Non-pigmented ciliary epithelial cell (primary cell): Measurements from ENCODE around the gene IGSF22.

Experiments used
- DNase-seq: peaks from one replicate; pipeline ENCODE4 v3.0.0-alpha.2; 2010; ENCODE audit warnings: low read depth

IGSF22 gene

DNA sequence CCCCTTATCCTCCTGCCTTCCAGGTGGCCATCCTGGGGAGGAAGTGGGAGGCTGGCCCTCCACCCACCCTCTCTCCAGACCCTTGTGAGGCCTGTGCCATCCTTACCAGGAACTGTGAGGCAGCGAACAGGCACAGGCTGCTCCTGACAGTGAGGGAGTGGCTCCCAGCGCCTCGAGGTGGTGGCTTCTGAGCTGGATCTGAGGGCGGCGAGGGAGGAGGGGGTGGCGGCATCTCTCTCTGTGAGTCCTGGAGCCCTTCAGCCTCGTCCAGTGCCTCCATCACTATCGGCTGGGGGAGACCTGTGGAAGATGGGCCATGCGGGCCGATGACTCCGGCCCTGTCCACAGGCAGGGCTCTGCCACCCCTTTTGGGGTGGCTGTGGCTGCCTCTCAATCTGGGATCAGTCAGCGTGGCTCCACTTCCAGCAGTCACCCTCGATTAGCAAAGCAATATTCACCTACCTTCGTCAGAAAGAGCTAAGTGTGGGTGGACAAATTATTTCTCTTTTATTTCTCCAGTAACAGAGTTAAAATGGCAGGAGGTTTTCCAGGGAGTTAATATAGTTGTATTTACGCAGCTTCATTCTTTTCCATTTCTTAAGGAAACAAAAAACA is 18.0 kb upstream of the IGSF22 start:
- no peak for DNase-seq

DNA sequence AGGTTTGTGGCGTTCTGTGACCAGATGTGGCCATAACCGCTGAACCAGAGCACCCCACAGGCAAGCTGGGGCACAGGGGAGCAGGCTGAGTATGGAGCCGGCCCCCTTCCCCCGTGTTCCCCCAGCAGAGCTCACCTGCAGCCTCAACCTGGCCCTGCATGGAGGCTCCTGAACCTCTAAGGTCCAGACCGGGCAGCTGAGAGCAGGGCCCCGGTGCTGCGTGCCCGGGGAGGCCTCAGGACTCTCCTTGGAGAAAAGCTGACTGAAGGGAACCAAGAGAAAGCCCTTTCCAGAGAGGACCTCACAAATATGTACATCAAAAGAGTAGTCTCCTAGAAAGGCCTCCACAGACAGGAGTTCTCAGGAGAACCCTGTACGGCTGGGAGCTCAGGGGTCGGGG is 17.4 kb upstream of the IGSF22 start:
- no peak for DNase-seq

DNA sequence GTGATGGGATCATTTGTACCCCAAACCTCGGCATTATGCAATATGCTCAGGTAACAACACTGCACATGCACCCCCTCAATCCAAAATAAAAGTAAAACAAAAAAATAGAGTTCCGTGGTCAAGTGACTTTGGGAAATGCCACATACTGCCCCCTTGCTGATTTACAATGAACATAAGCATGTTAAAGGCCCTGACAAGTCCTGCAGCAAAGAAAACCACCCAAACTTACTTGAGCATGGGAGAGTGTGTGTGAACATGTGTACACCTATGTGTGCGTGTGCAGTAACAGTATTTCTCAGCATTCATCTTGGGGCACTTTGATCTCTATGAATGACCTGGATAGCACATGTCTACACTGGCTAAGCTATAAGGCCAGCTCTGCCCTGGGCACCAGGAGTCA is 15.8 kb upstream of the IGSF22 start:
- no peak for DNase-seq

DNA sequence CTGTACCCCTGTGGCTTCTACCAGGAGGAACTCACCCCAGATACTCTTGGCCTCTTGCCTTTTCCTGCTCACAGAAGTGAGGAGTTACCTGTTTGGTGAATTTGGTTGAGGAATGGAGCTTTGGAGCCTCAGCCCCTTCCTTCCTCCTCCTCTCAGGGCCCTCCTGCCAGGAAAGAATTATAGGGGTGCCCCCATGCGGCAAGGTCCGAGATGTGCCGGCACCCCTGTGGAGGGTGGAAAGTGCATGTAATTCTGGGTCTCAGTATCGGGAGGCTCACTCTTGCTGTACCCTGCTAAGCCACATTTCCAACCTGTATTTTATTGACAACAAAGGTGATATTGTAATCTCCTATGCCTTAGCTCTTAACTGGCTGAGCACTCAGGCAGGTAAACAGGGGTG is 13.7 kb upstream of the IGSF22 start:
- no peak for DNase-seq

DNA sequence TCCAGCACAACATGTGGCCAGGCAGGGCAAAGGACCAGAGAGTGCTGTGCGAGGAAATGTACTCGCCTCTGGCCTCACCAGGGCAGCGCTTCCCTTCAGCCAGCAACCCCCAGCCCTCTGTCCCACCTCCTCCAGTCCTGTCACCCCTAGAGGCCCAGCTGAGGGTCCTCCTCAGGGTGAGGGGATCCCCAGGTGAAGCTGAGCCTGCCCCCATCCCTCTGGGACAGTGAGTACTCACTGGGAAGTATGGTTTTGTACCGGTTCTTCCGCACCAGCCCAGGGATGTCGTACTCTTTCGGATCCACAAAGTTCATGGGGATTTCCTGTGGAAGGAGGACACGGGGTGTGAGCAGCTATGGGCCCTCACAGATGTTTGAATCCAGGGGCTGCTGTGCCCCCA is 11.7 kb upstream of the IGSF22 start:
- DNase-seq, result no peak

DNA sequence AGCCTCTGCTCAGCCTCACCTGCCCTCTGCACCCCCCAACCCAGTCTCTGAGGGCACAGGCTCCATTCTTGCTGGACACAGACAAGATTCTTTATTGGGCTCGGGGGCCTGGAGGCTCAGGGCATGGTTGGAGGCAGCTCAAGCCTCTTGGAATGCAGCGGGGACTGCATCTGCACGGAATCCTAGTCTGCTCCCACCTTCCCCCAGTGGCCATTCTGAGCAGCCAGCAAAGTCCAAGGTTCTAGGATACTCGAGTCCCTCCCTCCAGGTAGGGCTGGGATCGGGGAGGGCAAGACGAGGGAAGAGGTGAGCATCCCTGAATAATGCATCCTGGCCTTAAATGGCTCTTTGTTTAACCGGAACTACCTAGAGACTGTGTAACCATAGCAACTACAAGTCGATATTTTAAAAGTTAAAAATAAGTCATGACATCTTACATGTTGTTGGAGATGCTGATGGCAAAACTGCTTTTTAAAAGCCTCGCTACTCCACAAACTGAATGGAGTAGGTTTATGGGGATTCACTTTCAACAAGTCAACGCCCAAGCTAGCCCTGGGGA is 10.7 kb upstream of the IGSF22 start:
- DNase-seq, result no peak

DNA sequence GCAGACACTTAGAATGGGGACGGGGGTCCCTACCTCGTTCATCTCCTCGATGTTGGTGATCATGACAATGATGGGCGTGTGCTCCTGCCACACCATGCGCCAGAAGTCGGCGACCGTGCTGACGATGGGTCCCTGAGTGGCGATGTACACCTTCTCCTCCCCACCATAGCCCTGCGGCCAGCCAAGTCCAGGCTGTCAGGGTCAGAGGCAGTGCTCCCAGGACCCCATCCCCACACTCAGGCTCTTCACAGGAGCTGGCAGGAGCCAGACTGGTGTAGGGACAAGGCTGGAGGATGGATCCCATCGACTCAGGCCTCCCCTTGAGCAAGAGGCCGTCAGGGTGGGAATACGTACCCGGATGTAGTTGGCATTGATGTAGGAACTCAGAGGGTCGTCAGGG is 7.2 kb upstream of the IGSF22 start:
- DNase-seq, result no peak

DNA sequence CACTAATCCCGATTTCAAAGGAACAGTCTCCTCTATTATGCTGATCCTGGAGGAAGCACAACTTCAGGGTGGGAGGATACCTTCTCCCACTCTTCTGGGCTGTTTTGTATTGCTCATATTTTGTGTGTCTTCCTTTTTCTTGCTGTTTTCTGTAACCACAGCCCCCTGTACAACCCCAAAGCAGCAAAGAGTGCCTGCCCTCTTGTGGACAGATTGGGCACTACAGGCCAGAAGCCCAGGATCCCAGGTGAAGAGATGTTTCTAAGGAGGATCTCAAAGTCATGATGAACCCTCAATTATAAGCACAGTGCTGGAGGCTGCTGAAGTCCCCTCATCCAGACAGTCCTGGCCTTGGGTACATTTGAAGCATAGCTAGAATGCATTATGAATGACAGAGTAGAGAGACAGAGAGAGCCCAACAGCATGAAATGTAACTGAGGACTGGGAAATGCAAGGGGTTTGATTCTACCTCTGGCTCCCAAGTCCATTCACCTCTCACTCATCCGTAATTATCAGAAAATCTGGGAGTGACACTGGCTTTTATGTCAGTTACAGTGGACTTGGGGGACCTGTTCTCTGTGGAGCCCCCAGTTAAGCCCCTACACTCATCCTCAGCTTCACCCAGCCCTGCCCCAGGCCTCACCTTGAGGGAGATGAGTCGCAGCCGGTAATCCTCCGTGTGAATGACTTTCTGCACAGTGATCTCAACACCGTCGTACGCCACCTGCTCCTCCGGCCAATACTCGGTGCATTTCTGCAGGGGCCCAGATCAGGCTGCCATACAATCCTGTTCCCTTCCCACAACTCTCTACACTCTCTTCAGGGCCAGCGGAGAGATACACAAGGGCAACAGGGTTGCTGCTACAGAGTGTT is 6.2 kb upstream of the IGSF22 start:
- DNase-seq, result peak; percentile 15

DNA sequence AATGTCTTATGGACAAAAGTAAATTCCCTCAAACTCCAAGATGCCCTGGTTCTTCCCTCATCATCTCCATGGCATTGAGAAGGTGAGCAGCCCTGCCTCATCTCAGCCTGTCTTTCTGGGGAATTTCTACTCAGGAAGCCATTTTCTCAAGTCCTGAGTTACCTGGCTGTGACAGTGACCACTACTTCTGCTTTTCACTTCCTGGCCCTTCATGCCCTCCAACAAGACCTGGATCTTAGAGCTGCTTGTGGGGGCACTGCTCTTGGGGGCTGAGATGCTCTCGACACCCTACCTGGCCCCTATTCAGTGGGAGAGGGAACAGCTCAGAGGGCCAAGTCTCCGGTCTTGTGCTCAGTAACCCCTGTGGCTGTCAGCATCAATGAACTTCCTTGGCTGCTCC is 5.5 kb upstream of the IGSF22 start:
- DNase-seq, result no peak

DNA sequence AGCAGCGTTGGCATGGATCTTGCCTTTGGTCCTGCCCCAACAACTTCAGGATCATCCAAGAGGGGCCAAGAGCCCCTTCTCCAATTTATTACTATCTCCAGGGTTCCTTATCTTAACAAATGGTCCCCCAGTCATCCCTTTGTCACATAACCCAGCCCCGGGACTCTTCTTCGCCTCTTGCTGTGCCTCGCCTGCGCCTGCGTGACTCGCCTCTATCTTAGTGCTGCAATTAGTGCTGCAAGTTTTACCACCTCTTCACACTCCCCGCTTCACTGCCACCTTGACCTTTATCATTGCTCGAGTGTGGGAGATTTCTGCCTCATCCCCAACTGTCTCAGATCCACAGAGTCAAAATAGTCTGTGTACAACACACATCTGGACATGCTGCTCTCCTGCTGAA is 4.0 kb upstream of the IGSF22 start:
- no peak for DNase-seq

DNA sequence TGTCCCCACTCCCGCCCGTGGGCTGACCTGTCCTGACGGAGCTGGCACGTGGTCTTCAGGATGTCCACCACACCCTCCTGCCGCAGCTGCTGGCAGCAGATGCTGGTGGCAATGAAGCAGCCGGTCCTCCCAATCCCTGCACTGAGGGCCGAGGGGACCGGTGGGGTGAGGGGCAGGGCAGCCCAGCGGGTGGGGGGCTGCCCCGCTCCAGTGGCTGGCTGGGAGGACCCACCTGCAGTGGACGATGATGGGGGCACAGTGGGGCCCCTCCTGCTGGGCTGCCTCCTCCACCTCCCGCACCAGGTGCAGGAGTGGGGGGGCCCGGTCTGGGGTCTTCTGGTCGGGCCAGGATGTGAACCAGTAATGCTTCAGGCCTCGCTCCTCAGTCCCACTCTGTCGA is 3.4 kb upstream of the IGSF22 start:
- DNase-seq, result no peak

DNA sequence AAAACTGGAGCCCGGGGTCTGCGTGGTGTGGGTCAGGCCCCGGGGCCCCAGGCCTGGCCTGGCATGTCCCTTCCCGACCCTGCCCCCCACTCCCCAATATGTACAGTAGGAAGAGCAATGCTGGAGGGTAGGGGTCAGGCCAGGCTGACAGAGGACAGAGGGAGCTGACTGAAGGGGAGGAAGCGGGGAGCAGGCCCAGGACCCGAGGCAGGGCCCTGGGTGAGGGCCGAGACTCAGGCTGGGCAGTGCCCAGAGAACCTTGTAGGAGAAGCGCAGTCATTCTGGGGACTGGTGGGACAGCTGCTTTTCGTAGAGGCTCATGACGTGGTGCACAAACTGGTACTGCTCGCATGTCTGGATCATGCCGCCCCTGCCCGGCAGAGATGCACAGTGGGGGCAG is 2.7 kb upstream of the IGSF22 start:
- DNase-seq, result no peak

DNA sequence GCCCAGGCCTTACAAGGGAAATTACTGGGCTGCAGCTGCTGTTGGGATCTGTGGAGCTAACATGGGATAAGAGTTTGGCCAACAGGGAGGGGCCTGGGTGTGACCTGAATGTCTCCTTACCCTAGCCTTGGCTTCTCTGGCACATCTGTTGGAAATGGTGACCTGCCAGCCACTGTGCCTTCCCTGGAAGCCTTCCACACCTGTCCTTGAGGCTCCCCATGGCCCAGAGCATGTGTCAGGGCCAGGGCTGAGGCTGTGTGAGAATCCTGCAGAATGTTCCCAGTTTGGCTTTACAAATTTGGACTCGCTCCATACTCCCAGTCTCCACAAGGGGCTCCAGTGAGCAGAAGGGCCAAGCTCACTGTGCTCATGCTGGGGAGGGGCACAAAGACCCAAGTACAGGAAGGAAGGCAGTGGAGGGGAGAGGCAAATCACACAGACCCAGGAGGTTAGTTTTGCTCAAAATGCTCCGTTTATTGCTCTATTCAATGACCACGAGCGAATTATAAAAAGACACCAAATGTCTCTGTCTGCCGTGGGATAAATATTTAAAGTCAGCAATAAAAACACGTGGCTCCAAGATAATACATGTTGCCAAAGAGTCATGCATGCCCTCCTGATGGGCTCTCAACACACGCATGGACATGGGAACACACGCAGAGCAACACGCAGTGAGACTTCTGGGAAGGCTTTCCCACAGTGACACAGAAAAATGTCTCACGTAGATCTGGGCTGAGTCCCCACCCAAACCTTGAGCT is 1.7 kb upstream of the IGSF22 start:
- no peak for DNase-seq

DNA sequence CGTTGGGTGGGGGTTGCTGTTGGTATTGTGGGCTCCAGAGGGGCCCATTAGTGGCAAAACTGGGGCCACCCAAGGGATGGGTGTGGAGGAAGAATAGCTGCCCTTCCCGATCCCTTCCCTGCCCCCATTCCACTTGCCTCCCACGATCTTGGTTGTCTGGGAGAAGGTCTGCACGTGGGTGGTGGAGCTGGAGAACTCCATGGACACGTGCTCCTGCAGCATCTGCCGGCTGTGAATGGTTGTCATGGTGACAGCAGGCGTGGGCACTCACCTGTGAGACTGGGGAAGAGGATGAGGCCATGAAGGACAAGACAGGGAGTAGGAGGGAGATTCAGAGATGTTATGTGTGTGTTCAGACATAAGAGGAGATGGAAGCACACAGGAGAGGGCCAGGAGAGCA is 2.0 kb downstream of the IGSF22 start:
- no peak for DNase-seq

DNA sequence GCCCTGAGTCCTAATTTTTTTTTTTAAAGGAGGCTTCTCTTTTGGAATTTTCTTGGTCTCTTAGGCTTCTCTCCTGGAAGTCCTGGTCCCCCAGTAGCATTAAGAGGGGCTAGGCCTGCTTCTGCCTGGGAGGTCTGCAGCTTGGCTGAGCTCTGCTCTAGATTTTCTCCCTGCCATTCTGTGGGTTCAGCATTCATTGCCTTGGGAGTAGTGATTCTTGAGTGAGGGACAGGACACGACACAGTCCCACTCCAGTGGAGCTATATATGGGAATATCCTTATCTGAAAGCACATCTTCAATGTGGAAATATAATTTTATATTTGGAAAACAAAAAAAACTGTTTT is 3.7 kb downstream of the IGSF22 start:
- no peak for DNase-seq

DNA sequence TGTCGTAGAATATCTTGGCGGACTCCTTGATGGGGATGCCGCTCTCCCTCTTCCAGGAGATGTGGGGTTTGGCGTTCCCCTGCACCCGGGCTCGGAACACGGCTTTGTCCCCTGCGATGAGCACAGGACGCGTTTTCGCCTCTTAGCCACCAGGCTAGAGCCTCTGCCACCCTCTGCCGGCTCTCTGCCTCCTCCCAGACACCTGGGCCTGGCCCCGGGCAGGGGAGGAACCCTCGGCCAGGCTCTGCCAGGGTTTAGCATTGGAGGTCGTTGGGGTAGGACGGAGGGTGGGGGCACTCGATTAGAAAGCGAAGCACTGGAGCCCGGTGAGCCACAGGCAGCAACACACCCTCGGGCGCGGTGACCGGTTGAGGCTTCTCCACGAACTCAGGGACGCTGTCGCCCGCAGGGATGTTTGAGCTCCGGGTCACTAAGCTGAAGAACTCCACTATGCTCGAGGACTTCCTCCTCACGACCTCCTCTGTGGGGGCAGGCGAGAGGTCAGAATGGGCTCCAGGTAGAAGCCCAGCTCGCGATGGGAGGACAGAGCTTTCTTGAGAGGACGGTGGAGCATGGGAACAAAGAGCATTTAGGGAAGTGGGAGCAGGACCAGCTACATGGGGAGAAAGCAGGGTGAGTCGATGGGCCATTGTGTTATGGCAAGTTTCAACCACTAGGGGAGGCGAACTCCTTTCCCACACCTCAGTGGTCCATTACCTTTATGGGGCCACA is 4.3 kb downstream of the IGSF22 start:
- no peak for DNase-seq

DNA sequence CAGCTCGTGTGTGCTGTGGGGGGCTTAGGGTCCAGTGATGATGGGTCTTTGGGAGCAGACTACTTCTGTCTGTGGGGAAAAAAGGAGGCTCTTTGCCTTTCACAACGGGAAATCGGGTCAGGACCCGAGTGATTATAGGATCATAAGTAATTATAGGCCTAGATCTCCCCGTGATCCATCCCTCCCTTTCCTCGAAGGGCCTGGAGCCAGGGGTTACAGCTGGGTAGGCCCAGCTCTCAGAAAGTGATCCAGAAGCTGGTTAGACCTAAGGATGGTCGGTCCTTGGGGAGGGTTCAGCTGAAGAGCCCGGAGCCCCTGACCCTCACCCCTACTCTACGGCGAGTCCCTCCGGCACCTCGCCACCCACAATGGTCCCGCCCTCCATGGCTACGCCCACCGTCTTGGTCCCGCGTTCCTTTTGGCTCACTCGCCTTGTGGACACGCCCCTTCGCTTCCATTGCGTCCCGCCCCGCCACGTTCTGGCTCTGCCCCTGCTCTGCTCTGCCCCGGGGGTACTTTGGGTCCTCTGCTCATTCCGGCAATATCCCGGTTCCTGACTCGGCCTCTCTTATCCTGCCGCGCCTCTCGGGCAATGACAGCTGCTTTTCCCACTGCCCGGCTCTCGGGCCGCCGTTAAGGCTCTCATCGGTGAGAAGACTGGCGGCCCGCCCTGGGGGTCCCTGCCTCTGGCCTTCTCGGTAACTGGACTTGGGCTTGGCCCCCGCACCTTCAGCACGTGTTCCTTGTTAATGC is 5.0 kb downstream of the IGSF22 start:
- no peak for DNase-seq

DNA sequence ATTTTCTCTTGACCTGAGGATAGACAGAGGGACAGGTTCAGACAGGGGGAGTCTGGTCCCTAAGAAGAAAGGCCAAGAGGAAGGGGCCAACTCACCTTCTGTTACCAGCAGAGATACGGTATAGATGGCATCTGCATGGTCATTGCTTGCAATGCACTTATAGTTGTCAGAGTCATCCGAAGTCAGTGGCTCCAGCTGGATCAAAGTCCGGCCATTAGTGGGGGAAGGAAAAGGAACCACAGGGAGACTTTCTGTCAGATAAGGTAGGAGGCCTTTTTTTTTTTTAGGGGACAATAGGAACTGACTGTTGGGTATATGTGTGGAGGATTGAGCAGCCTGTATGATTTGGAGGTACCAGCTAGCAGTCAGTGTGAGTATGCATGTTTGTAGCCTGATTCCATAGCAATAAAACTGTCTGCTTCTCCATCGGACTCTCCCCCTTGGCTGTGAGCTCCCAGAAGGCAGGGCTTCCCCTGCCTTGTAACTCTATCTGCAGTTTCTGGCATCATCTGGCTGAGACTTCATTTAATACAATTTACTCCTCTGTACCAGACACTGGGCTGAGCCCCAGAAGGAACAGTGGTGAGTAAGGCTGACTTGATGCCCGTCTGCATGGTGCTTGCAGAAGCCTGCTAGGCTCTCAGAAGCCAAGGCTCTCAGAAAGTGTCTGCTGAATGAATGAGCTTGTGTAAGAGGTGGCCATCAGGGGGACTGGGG is 5.7 kb downstream of the IGSF22 start:
- no peak for DNase-seq

DNA sequence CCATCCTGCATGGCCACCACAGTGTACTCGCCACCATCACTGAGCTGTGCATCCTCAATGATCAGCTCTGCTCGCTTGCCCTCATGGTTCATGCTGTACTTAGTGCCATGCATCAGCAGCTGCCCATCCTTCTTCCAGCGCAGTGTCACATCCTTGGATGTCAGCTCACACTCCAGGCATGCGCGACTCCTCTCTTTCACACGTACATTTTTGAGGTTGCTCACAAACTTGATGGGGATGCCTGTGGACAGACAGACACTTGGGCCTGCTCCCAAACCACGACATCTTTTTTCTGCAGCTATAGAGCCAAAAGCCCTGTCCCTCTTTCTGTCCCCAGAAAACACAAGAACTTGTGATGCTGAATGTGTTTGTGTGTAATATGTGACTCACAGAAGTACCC is 10.5 kb downstream of the IGSF22 start:
- DNase-seq, result no peak

DNA sequence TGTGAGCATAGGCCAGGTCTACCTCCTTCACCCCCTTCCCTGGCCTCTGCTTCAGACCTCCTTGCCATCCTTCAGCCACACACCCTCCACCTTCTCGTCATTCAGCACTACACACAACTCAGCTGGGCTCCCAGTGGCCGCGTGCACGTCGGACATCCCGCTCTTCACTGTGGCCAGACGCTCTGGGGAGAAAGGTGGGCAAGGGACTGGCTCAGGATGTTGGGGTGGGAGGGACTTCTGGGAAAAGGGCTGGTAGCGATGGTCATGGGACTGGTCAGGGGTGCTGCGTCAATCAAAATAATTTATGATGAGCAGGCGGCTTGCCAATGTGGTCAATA is 11.6 kb downstream of the IGSF22 start:
- DNase-seq, result no peak
